ENCODE measurements around the gene UTS2B. TPM values are rescaled to one million over a fixed set of nuclear protein-coding genes. Genes with fewer than 3 reads are reported as not detected.

The UTS2B gene
- total and polyA plus RNA-seq, 10 of the 15 experiments (the other 5 are each of a cell fraction or from before 2014, with no cell fraction given) = 0.15 to 0.72 (median 0.44) TPM

GRCh38 chr3:191237047-191237882, 93.1 kb downstream of the UTS2B start:
- no peak overlapping the region for H2AFZ ChIP-seq (ENCODE audit: control insufficient read depth, low read depth, low read length)
- in situ Hi-C loops (cut with MboI) = no loop called here
- 96% methylated on average over 5 of the region's 5 CpGs for WGBS (ENCODE audit: insufficient coverage, insufficient replicate concordance, low lambda C conversion rate, missing lambda C conversion rate)

DNA sequence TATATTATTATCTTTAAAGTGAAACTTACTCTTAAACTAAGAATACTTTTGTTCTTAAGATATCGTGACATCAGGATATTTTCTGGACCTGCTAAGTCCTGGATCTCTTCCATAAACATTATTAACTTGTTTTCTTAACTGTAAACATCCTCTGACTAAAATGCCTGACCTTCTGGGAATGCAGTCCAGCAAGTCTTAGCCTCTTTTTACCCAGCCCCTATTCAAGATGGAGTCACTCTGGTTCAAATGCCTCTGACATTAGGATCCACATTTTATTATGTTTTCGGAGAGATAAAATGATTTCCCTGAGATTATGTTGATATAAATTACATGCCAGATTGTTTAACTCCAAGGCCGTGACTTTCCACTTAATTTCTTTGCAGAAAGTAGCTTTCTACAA, 93.7 kb downstream of the UTS2B start:
- no peak for FAIRE-seq
- in situ Hi-C loops (cut with MboI) = no loop called here
- ChIA-PET CTCF (interaction anchor here (0.7 to 1.7 kb wide), 4 partner anchors 12 to 114 kb away, joined by 3 to 5 read pairs (median 3); no protein-coding TSS in a partner anchor), POLR2A (no interaction called here), SMC1A (ENCODE audit: uncharacterized antibody, unreplicated experiment) (interaction anchor here (0.9 to 4.1 kb wide), 7 partner anchors 8 to 121 kb away, joined by 3 to 15 read pairs (median 4); no protein-coding TSS in a partner anchor), RAD21 (ENCODE audit: unreplicated experiment) (interaction anchor here (1.0 kb wide), 1 partner anchor 125 kb away, joined by 3 read pairs; no protein-coding TSS in a partner anchor)
- BruUV-seq (replicated peaks) = no TSS peak
- Histone ChIP-seq H3K27me3 (replicated peaks in 1 of 2; ENCODE audit: control insufficient read depth in 2 of 2, insufficient read depth in 2 of 2, low read length in 1 of 2) (no peaks in the 10 kb centered on the region), H3K9ac (ENCODE audit: control insufficient read depth, insufficient read depth, low read length) (no peak overlapping the region), H2AFZ (ENCODE audit: control insufficient read depth, low read depth, low read length) (no peak overlapping the region), H3K9me3 (replicated peaks; ENCODE audit: control insufficient read depth, insufficient read depth, low read length) (no peaks in the 10 kb centered on the region; the same call in 2 of the 3 replicates), H3K4me1 (ENCODE audit: control insufficient read depth, insufficient read depth, low read length) (peaks cover 19% of the 10 kb centered on the region; the same call in 1 of the 2 replicates), H3K36me3 (ENCODE audit: control insufficient read depth in 2 of 2, insufficient read depth in 2 of 2, low read length in 1 of 2) (no peaks in the 10 kb centered on the region), H3K79me2 (ENCODE audit: control insufficient read depth, insufficient read depth, low read length) (no peaks in the 10 kb centered on the region), H3K27ac (ENCODE audit: control insufficient read depth, insufficient read depth) (no peak overlapping the region), H3K4me3 (no peak overlapping the region), H4K20me1 (ENCODE audit: control insufficient read depth, insufficient read depth) (no peaks in the 10 kb centered on the region), H3K4me2 (ENCODE audit: control insufficient read depth, insufficient read depth) (no peak overlapping the region)
- ATAC-seq = no peak
- no peak for DNase-seq (ENCODE audit: low read depth, low spot score)
- WGBS (ENCODE audit: insufficient coverage, insufficient replicate concordance, low lambda C conversion rate, missing lambda C conversion rate) = 67% methylated on average over 3 of the region's 3 CpGs
- intact Hi-C loops (cut with micrococcal nuclease; ENCODE audit: unreplicated experiment) = loop anchor here (5.0 kb wide), 1 partner anchor 141 kb away; no protein-coding TSS in a partner anchor
- no peak for TF ChIP-seq ZNF24 (IDR thresholded peaks at IDR 0.05)
- no peak for TF ChIP-seq ZBED1 (IDR thresholded peaks at IDR 0.05; ENCODE audit: borderline replicate concordance)
- no peak for TF ChIP-seq BCL11A (IDR thresholded peaks at IDR 0.05; ENCODE audit: low read depth, low read length)
- no peak for TF ChIP-seq ZBTB4 (CRISPR knock-in tag; IDR thresholded peaks at IDR 0.05)

More at GRCh38 chr3:191237047-191237882, 93.1 kb downstream of the UTS2B start:
- intact Hi-C loops (cut with micrococcal nuclease; ENCODE audit: unreplicated experiment) = loop anchor here (5.0 kb wide), 1 partner anchor 140 kb away; no protein-coding TSS in a partner anchor
- ATAC-seq (no peak), DNase-seq (ENCODE audit: low read depth, low spot score) (no peak), FAIRE-seq (no peak)
- Histone ChIP-seq H3K9me3 (replicated peaks; ENCODE audit: control insufficient read depth, insufficient read depth, low read length) (no peaks in the 10 kb centered on the region; the same call in 2 of the 3 replicates), H3K36me3 (ENCODE audit: control insufficient read depth in 2 of 2, insufficient read depth in 2 of 2, low read length in 1 of 2) (no peaks in the 10 kb centered on the region), H3K79me2 (ENCODE audit: control insufficient read depth, insufficient read depth, low read length) (no peaks in the 10 kb centered on the region), H3K4me3 (no peak overlapping the region), H4K20me1 (ENCODE audit: control insufficient read depth, insufficient read depth) (no peaks in the 10 kb centered on the region), H3K27me3 (replicated peaks in 1 of 2; ENCODE audit: control insufficient read depth in 2 of 2, insufficient read depth in 2 of 2, low read length in 1 of 2) (no peaks in the 10 kb centered on the region), H3K4me2 (ENCODE audit: control insufficient read depth, insufficient read depth) (no peak overlapping the region), H3K4me1 (ENCODE audit: control insufficient read depth, insufficient read depth, low read length) (peaks cover 19% of the 10 kb centered on the region; the same call in 1 of the 2 replicates), H3K27ac (ENCODE audit: control insufficient read depth, insufficient read depth) (no peak overlapping the region), H3K9ac (ENCODE audit: control insufficient read depth, insufficient read depth, low read length) (no peak overlapping the region)
- SMC1A ChIA-PET (ENCODE audit: uncharacterized antibody, unreplicated experiment) = interaction anchor here (0.9 to 4.1 kb wide), 13 partner anchors 8 to 161 kb away, joined by 3 to 15 read pairs (median 4); no protein-coding TSS in a partner anchor
- TF ChIP-seq, protein P1, sequence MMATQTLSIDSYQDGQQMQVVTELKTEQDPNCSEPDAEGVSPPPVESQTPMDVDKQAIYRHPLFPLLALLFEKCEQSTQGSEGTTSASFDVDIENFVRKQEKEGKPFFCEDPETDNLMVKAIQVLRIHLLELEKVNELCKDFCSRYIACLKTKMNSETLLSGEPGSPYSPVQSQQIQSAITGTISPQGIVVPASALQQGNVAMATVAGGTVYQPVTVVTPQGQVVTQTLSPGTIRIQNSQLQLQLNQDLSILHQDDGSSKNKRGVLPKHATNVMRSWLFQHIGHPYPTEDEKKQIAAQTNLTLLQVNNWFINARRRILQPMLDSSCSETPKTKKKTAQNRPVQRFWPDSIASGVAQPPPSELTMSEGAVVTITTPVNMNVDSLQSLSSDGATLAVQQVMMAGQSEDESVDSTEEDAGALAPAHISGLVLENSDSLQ (IDR thresholded peaks at IDR 0.05) = no peak
- TF ChIP-seq NR2F1 (conservative IDR thresholded peaks at IDR 0.05) = peak; percentile 60
- no TSS peak for BruUV-seq (replicated peaks)
- POLR2A ChIA-PET = interaction anchor here (0.5 kb wide), 1 partner anchor 57 kb away, joined by 3 read pairs; no protein-coding TSS in a partner anchor
- RAD21 ChIA-PET (ENCODE audit: unreplicated experiment) = interaction anchor here (1.0 kb wide), 2 partner anchors 55 to 124 kb away, joined by 3 read pairs; no protein-coding TSS in a partner anchor
- CTCF ChIA-PET = interaction anchor here (0.7 to 1.7 kb wide), 6 partner anchors 11 to 152 kb away, joined by 3 to 5 read pairs (median 3); no protein-coding TSS in a partner anchor
